Lung (tissue), 12 donors: ENCODE results near the gene KIRREL2. TPM values are rescaled to one million over a fixed set of nuclear protein-coding genes. Genes with fewer than 3 reads are reported as not detected.

Experiments used
- ATAC-seq: fragments of 200-7000 bp; cut with Tn5 transposase; one replicate; pipeline ENCODE4 v1.9.1; 2020; ENCODE audit warnings: moderate number of reproducible peaks; ENCODE audit not compliant: insufficient read depth, low FRiP score
- DNase-seq, 3 donors: peaks; one replicate each; pipeline ENCODE4 v3.0.0-alpha.2; 2013 to 2017
- H3K27ac ChIP-seq, 2 donors: one replicate each; pipeline ENCODE4 v1.5.1; 2013; ENCODE audit warnings: mild to moderate bottlenecking in 2 of 2, moderate library complexity in 2 of 2, control low read depth in 1 of 2, inconsistent platforms in 1 of 2, low read depth in 1 of 2, low read length in 1 of 2
- H3K27me3 ChIP-seq, 3 donors: one replicate each; pipeline ENCODE4 v1.5.1; 2013; ENCODE audit warnings: low read length in 2 of 3; ENCODE audit not compliant: control insufficient read depth in 3 of 3, insufficient read depth in 3 of 3
- H3K36me3 ChIP-seq, 4 donors: one replicate each; pipeline ENCODE4 v1.5.1; 2013; ENCODE audit warnings: low read length in 4 of 4, mild to moderate bottlenecking in 1 of 4, moderate library complexity in 1 of 4; ENCODE audit not compliant: control insufficient read depth in 4 of 4, insufficient read depth in 4 of 4
- H3K4me1 ChIP-seq, 5 donors: one replicate each; pipeline ENCODE4 v1.5.1; 2013; ENCODE audit warnings: low read length in 5 of 5, mild to moderate bottlenecking in 2 of 5, moderate library complexity in 1 of 5; ENCODE audit not compliant: control insufficient read depth in 5 of 5, insufficient read depth in 5 of 5
- H3K4me3 ChIP-seq: one replicate; pipeline ENCODE4 v1.5.1; 2013; ENCODE audit warnings: mild to moderate bottlenecking, control low read depth, moderate library complexity
- H3K9ac ChIP-seq, 2 donors: one replicate each; pipeline ENCODE4 v1.5.1; 2013; ENCODE audit warnings: low read length in 2 of 2, control low read depth in 1 of 2; ENCODE audit not compliant: insufficient read depth in 1 of 2
- H3K9me3 ChIP-seq, 4 donors: one replicate each; pipeline ENCODE4 v1.5.1; 2013; ENCODE audit warnings: low read length in 3 of 4, mild to moderate bottlenecking in 1 of 4, moderate library complexity in 1 of 4; ENCODE audit not compliant: control insufficient read depth in 4 of 4, insufficient read depth in 3 of 4
- CTCF ChIP-seq: IDR thresholded peaks from 2 replicates; pipeline ENCODE4 v1.5.1; 2012; ENCODE audit warnings: mild to moderate bottlenecking; ENCODE audit errors: control extremely low read depth, extremely low read depth
- WGBS, 2 donors: extraction: QIAGEN DNeasy Blood & Tissue Kit; methylation state at CpG; one replicate each; pipeline ENCODE4 v1.1.7; 2013; 5-methylcytosine and 5-hydroxymethylcytosine counted together
- polyA plus RNA-seq, 2 donors: library from polyadenylated mRNA; stranded (reverse); fragments of 200-250 nt; gene quantifications; one replicate each; pipeline ENCODE4 v1.2.1, GENCODE V29; 2013
- total RNA-seq, 2 donors: library from RNA; depleted of rRNA in 1 of 2; stranded (reverse); fragments of >200 nt in 1 of 2; gene quantifications; one replicate each; pipeline ENCODE4 v1.2.1, GENCODE V29; 2014 to 2021
- donor health status: control.
- donor health status: control.
- donor health status: Bipolar disorder and iron deficiency.
- donor health status: healthy.
- donor health status: DM: yes; HTN: yes; CAD: no.

KIRREL2 gene
- total and polyA plus RNA-seq, 4 donors, result 0.04 to 1.2 (median 0.10) TPM; not detected in 1

- H3K9me3 ChIP-seq, result peaks cover 0 to 9% (median 0%) of the 10 kb centered on the region in 4 donors
- no peak overlapping the region for H3K9ac ChIP-seq
- peaks cover 0 to 18% (median 5%) of the 10 kb centered on the region in 5 donors for H3K4me1 ChIP-seq
- DNase-seq, result no peak
- H3K36me3 ChIP-seq, result no peaks in the 10 kb centered on the region
- no peak overlapping the region for H3K4me3 ChIP-seq
- no peak for ATAC-seq
- peaks cover 0 to 33% (median 27%) of the 10 kb centered on the region in 3 donors for H3K27me3 ChIP-seq
- 58 to 60% methylated on average over 16 of the region's 16 CpGs for WGBS, 2 donors
- H3K27ac ChIP-seq, result no peak overlapping the region
- TF ChIP-seq CTCF, result no peak
Observed at GRCh38 chr19:35844482-35845214, 12.1 kb upstream of the KIRREL2 start.

GRCh38 chr19:35845215-35846037, 11.3 kb upstream of the KIRREL2 start:
- H3K27ac ChIP-seq, result no peak overlapping the region
- ATAC-seq (no peak), DNase-seq (no peak)
- H3K36me3 ChIP-seq, result no peaks in the 10 kb centered on the region
- H3K4me1 ChIP-seq, result peaks cover 0 to 18% (median 5%) of the 10 kb centered on the region in 5 donors
- TF ChIP-seq CTCF, result no peak
- peaks cover 0 to 9% (median 0%) of the 10 kb centered on the region in 4 donors for H3K9me3 ChIP-seq
- H3K4me3 ChIP-seq, result no peak overlapping the region
- peaks cover 0 to 33% (median 27%) of the 10 kb centered on the region in 3 donors for H3K27me3 ChIP-seq
- 4 to 5% methylated on average over 55 to 63 of the region's 63 CpGs for WGBS, 2 donors
- H3K9ac ChIP-seq, result no peak overlapping the region

- no peak overlapping the region for H3K27ac ChIP-seq
- peaks cover 0 to 9% (median 0%) of the 10 kb centered on the region in 4 donors for H3K9me3 ChIP-seq
- no peak for DNase-seq
- peaks cover 3 to 33% (median 27%) of the 10 kb centered on the region in 3 donors for H3K27me3 ChIP-seq
- no peaks in the 10 kb centered on the region for H3K36me3 ChIP-seq
- H3K9ac ChIP-seq, result no peak overlapping the region
- WGBS, 2 donors, result 3% methylated on average over 26 of the region's 26 CpGs
- TF ChIP-seq CTCF, result no peak
- H3K4me3 ChIP-seq, result no peak overlapping the region
- ATAC-seq, result no peak
- H3K4me1 ChIP-seq, result peaks cover 0 to 18% (median 5%) of the 10 kb centered on the region in 5 donors
Observed at GRCh38 chr19:35846038-35846668, 10.6 kb upstream of the KIRREL2 start.
